CD4-positive, alpha-beta T cell treated with Interleukin-15 for 4 hours (primary cell): Measurements from ENCODE around the gene RRAGA.
"Not testable (repeated sequence)": the region's sequence is repeated elsewhere in the genome, so short reads cannot be mapped to it uniquely, and the experiment has no call there.

Source experiments
- DNase-seq: peaks from one replicate; pipeline ENCODE4 v3.0.0-alpha.2; 2020; ENCODE audit warnings: low spot score

The RRAGA gene, protein sequence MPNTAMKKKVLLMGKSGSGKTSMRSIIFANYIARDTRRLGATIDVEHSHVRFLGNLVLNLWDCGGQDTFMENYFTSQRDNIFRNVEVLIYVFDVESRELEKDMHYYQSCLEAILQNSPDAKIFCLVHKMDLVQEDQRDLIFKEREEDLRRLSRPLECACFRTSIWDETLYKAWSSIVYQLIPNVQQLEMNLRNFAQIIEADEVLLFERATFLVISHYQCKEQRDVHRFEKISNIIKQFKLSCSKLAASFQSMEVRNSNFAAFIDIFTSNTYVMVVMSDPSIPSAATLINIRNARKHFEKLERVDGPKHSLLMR

GRCh38 chr9:19048966-19049916, at the start of gene RRAGA:
Gene RRAGA, plus strand, starts transcription at chr9:19049427. Its CDS starts 233 bp downstream, at chr9:19049660.
- DNase-seq, result peak; percentile 95

DNA sequence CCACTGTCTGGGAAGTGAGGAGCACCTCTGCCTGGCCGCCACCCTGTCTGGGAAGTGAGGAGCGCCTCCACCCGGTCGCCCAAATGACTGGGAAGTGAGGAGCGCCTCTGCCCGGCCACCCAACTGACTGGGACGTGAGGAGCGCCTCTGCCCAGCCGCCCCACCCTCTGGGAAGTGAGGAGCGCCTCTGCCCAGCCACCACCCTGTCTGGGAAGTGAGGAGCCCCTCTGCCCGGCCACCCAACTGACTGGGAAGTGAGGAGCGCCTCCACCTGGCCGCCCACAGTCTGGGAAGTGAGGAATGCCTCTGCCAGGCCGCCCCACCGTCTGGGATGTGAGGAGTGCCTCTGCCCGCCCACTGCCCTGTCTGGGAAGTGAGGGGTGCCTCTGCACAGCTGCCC, 49.1 kb upstream of the RRAGA start:
- DNase-seq, result no peak

- DNase-seq, result no peak
Observed at GRCh38 chr9:19009391-19009965, 39.7 kb upstream of the RRAGA start.

GRCh38 chr9:19018201-19018600, 31.0 kb upstream of the RRAGA start:
- no peak for DNase-seq

GRCh38 chr9:19020886-19021455, 28.3 kb upstream of the RRAGA start:
- no peak for DNase-seq

GRCh38 chr9:19021649-19022048, 27.6 kb upstream of the RRAGA start:
- not testable (repeated sequence) for DNase-seq

DNA sequence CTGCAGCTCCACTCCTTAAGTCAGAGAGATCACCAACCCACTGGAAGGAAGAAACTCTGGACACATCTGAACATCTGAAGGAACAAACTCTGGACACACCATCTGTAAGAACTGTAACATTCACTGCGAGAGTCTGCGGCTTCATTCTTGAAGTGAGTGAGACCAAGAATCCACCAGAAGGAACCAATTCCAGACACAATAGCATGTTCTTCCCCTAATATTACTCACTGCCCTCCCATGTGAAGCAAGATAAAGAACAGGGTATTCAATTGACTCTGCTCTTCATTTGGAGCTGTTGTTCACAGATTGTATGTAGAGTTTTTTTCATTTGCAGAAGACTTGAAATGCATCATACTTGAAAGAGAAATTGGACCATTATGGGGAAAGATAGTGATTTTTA, 27.0 kb upstream of the RRAGA start:
- DNase-seq, result no peak

DNA sequence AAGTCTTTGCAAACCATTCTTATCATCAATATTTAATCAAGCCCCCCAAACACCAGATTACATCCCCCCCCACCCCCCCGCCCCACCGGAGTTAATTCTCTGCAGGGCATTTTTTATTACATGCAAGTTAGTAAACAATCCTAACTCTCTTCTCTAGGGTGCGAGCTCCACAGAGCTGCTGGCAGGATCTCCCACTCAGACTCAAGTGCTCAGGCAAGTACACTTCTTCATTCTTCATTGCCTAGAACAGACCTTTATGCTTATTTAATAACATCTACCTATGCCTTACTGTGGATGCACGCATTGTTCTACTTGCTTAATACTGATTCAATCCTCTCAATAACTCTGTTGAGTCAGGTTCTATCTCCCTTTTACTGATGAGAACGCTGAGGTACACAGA, 26.1 kb upstream of the RRAGA start:
- no peak for DNase-seq

DNA sequence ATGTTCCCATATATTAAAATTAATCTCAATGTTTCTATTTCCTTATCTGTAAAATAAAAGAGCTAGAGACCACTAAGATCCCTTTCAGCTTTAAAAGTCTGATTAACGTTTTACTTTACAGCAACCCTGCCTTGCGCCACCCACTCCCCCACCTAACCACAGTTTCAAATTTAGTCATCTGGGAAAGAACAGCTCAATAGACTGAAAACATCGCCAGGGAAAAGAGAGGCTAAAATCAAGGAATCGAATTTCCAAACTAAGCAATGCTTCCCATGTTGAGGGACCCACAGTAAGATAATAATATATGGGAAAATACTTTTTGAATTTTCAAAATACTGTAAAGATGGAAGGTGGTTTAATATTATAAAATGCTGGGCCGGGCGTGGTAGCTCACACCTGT, 22.9 kb upstream of the RRAGA start:
- no peak for DNase-seq

- no peak for DNase-seq
Observed at GRCh38 chr9:19027825-19028224, 21.4 kb upstream of the RRAGA start.

- peak; percentile 50 for DNase-seq
Observed at GRCh38 chr9:19028835-19029451, 20.3 kb upstream of the RRAGA start.

- no peak for DNase-seq
Observed at GRCh38 chr9:19030899-19031298, 18.3 kb upstream of the RRAGA start.

GRCh38 chr9:19032406-19032805, 16.8 kb upstream of the RRAGA start:
- no peak for DNase-seq

DNA sequence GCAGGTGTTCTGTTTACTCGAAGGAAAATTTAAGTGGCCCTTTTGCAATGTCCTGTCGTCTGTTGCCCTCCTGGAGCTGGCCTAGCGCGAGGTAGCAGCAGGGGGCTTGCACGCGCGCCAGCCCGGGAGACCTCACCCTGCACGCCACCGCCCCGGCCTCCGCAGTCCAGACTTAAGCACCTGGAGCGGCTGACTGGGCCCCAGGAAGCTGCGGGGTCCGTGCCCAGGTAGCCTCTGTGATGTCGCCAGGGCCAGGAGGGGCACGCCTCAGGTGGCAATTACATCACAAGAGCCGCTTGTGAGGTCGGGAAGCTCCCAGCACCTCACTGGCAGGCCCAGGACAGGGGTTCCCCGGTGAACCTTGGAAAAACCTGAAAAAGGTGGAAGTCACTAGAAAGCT, 16.2 kb upstream of the RRAGA start, which contains the start of gene SAXO1:
SAXO1 (minus strand) TSS at position 195 of the 400 bp plus-strand sequence. CDS start 301 bp downstream, outside the sequence.
- DNase-seq, result no peak

GRCh38 chr9:19036611-19037010, 12.6 kb upstream of the RRAGA start:
- DNase-seq, result no peak

- DNase-seq, result no peak
Observed at GRCh38 chr9:19049917-19050636, 850 bp downstream of the RRAGA start.

GRCh38 chr9:19050637-19051591, 1.7 kb downstream of the RRAGA start:
- peak; percentile 34 for DNase-seq

DNA sequence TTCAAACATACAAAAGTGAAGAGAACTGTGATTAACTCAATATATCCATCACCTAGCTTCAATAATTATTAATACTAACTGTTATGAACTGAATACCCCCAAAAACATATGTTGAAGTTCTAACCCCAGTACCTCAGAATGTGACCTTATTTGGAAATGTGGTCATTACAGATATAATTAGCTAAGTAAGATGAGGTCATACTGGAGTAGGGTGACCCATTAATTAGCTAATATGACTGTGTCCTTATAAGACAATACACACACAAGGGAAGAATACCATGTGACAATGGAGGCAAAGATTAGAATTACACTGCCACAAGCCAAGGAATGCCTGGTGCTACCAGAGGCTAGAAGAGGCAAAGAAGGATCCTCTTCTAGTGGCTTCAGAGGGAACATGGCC, 7.8 kb downstream of the RRAGA start:
- no peak for DNase-seq

DNA sequence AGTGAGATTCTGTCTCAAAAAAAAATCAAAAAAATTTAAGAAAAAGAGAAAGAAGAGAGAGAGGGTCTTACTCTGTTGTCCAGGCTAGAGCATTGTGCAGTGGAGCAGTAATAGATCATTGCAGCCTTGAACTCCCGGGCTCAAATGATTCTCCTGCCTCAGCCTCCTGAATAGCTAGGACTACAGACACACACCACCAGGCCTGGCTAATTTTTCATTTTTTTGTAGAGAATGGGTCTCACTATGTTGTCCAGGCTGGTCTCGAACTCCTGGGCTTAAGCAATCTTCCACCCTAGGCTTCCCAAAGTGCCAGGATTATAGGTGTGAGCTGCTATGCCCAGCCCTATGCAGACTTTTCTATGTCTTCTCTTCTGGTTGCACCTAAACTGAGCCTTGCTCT, 25.0 kb downstream of the RRAGA start:
- no peak for DNase-seq

- DNase-seq, result no peak
Observed at GRCh38 chr9:19074836-19075235, 25.6 kb downstream of the RRAGA start.
